ENCODE measurements around the gene PDK4. TPM values are rescaled to one million over a fixed set of nuclear protein-coding genes. Genes with fewer than 3 reads are reported as not detected.

PDK4 gene
- total RNA-seq, 1 experiment from 2014 or later, result 7.1 TPM

DNA sequence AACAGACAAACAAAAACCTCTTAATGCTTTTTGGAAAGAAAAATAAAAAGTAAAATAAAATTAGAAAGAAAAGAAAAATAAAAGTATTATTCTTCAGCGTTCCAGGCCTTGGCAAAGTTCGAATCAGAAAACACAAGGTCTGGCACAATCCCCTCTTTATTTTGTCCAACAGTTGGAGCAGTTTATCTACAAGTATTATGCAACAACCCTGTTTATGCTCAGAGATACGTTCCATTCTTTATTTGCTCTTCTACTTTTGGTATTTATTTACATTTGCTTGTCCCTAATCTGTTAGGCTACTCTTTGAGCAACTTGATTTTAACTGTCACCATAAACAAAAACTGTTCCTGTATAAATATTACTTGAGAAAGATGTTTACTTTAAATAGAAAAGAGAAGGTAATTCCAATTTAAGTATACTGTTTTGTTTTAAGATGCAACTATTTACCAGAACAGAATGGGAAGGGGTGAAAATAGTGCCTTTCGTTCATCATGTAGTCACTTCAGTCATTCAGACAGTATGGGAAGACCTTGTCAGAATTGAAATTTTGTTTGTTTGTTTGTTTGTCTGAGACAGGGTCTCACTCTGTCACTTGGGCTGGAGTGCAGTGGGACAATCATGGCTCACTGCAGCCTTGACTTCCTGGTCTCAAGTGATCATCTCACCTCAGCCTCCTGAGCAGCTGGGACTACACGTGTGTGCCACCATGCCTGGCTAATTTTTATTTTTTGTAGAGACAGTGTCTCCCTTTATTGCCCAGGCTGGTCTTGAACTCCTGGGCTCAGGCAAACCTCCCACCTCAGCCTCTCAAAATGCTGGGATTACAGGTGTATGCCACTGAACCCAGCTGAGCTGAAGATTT, 5.7 kb downstream of the PDK4 start:
- CTCF ChIA-PET, result no interaction called here
- intact Hi-C loops (cut with micrococcal nuclease; ENCODE audit: unreplicated experiment), result no loop called here
- TF ChIP-seq, protein P1, sequence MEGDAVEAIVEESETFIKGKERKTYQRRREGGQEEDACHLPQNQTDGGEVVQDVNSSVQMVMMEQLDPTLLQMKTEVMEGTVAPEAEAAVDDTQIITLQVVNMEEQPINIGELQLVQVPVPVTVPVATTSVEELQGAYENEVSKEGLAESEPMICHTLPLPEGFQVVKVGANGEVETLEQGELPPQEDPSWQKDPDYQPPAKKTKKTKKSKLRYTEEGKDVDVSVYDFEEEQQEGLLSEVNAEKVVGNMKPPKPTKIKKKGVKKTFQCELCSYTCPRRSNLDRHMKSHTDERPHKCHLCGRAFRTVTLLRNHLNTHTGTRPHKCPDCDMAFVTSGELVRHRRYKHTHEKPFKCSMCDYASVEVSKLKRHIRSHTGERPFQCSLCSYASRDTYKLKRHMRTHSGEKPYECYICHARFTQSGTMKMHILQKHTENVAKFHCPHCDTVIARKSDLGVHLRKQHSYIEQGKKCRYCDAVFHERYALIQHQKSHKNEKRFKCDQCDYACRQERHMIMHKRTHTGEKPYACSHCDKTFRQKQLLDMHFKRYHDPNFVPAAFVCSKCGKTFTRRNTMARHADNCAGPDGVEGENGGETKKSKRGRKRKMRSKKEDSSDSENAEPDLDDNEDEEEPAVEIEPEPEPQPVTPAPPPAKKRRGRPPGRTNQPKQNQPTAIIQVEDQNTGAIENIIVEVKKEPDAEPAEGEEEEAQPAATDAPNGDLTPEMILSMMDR (IDR thresholded peaks at IDR 0.05; ENCODE audit: unreplicated experiment), result no peak
- H3K36me3 Mint-ChIP-seq (ENCODE audit: insufficient read depth, unreplicated experiment), result peaks cover 4% of the 10 kb centered on the region
- H3K27me3 Mint-ChIP-seq (ENCODE audit: unreplicated experiment), result no peaks in the 10 kb centered on the region
- no peaks in the 10 kb centered on the region for H3K4me1 Mint-ChIP-seq (ENCODE audit: low read depth, unreplicated experiment)
- H3K4me3 Mint-ChIP-seq (ENCODE audit: low read depth, unreplicated experiment), result no peak overlapping the region
- no peak for DNase-seq
- no peak overlapping the region for H3K27ac Mint-ChIP-seq (ENCODE audit: unreplicated experiment)
- no peaks in the 10 kb centered on the region for H3K9me3 Mint-ChIP-seq (ENCODE audit: low read depth, unreplicated experiment)
- no TSS peak for BruUV-seq (replicated peaks)

DNA sequence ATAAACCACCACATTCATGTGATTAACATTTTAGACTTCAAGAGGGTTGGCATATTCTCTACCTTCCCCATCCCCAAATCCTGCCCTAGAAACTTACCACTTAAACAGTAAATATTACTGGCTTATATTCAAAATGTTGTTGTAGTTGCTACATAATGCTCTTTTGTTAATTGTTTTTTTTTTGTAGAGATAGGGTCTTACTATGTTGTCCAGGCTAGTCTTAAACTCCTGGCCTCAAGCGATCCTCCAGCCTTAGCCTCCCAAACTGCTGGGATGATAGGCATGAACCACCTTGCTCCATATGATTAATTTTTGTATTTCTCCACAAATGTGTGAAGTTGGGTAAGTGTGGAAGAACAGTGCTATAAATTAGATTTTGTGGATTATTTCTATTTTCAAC, 6.5 kb downstream of the PDK4 start:
- peak overlapping the region; percentile 34 for H3K27ac Mint-ChIP-seq (ENCODE audit: unreplicated experiment)
- H3K4me3 Mint-ChIP-seq (ENCODE audit: low read depth, unreplicated experiment), result no peak overlapping the region
- intact Hi-C loops (cut with micrococcal nuclease; ENCODE audit: unreplicated experiment), result loop anchor here (5.0 kb wide), 1 partner anchor 42 kb away; no protein-coding TSS in a partner anchor
- H3K4me1 Mint-ChIP-seq (ENCODE audit: low read depth, unreplicated experiment), result no peaks in the 10 kb centered on the region
- no peak for DNase-seq
- TF ChIP-seq, protein P1 (IDR thresholded peaks at IDR 0.05; ENCODE audit: unreplicated experiment), result no peak
- no TSS peak for BruUV-seq (replicated peaks)
- CTCF ChIA-PET, result interaction anchor here (1.0 to 1.6 kb wide), 2 partner anchors 12 to 19 kb away, joined by 3 read pairs; no protein-coding TSS in a partner anchor
- no peaks in the 10 kb centered on the region for H3K27me3 Mint-ChIP-seq (ENCODE audit: unreplicated experiment)
- no peaks in the 10 kb centered on the region for H3K9me3 Mint-ChIP-seq (ENCODE audit: low read depth, unreplicated experiment)
- H3K36me3 Mint-ChIP-seq (ENCODE audit: insufficient read depth, unreplicated experiment), result no peaks in the 10 kb centered on the region

DNA sequence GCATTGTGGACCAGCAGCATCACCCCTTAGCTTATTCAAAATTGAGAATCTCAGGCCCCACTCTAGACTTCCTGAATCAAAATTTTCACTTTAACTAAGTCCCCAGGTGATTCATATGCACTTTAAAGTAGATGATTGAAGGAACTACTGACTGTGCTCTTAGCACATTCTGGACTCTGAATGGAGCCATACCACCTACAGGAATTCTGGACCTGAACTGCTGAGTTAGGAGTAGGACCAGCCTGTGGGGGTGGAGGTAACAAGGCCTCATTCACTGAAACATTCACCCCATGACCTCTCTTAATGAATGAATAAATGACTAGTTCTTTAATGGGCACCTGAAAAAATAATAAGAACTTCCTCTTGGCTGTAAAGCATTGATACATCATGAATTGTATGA, 7.3 kb downstream of the PDK4 start:
- no peaks in the 10 kb centered on the region for H3K27me3 Mint-ChIP-seq (ENCODE audit: unreplicated experiment)
- no peaks in the 10 kb centered on the region for H3K9me3 Mint-ChIP-seq (ENCODE audit: low read depth, unreplicated experiment)
- no TSS peak for BruUV-seq (replicated peaks)
- intact Hi-C loops (cut with micrococcal nuclease; ENCODE audit: unreplicated experiment), result loop anchor here (5.0 kb wide), 1 partner anchor 42 kb away; no protein-coding TSS in a partner anchor
- DNase-seq, result peak; percentile 41
- no peaks in the 10 kb centered on the region for H3K36me3 Mint-ChIP-seq (ENCODE audit: insufficient read depth, unreplicated experiment)
- H3K4me1 Mint-ChIP-seq (ENCODE audit: low read depth, unreplicated experiment), result no peaks in the 10 kb centered on the region
- CTCF ChIA-PET, result interaction anchor here (1.0 to 1.6 kb wide), 2 partner anchors 13 to 20 kb away, joined by 3 read pairs; no protein-coding TSS in a partner anchor
- H3K27ac Mint-ChIP-seq (ENCODE audit: unreplicated experiment), result peak overlapping the region; percentile 34
- TF ChIP-seq, protein P1 (IDR thresholded peaks at IDR 0.05; ENCODE audit: unreplicated experiment), result no peak
- H3K4me3 Mint-ChIP-seq (ENCODE audit: low read depth, unreplicated experiment), result no peak overlapping the region

DNA sequence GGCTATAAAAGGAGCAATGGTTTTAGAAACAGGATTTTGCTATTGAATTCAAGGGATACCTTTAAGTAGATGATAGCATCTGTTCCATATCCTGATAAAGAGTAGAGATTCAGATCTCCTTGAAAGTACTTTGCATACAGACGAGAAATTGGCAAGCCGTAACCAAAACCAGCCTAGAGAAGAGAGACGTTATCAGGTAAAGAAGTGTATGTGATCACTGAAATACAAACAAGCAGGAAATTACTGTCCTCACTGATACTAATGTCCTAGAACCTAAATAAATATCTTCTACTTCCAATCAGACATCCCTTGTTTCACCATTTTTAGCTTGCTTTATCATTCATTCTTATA, 9.4 kb downstream of the PDK4 start:
- Mint-ChIP-seq H3K4me1 (ENCODE audit: low read depth, unreplicated experiment) (no peaks in the 10 kb centered on the region), H3K4me3 (ENCODE audit: low read depth, unreplicated experiment) (no peak overlapping the region), H3K27ac (ENCODE audit: unreplicated experiment) (no peak overlapping the region), H3K9me3 (ENCODE audit: low read depth, unreplicated experiment) (no peaks in the 10 kb centered on the region), H3K36me3 (ENCODE audit: insufficient read depth, unreplicated experiment) (no peaks in the 10 kb centered on the region), H3K27me3 (ENCODE audit: unreplicated experiment) (no peaks in the 10 kb centered on the region)
- no TSS peak for BruUV-seq (replicated peaks)
- CTCF ChIA-PET, result no interaction called here
- intact Hi-C loops (cut with micrococcal nuclease; ENCODE audit: unreplicated experiment), result loop anchor here (5.0 kb wide), 1 partner anchor 40 kb away; no protein-coding TSS in a partner anchor
- TF ChIP-seq, protein P1 (IDR thresholded peaks at IDR 0.05; ENCODE audit: unreplicated experiment), result no peak
- DNase-seq, result no peak

Data from Calu3 (cell line).